Esophagus (tissue), 2 donors: ENCODE measurements around the gene VSIR. TPM values are rescaled to one million over a fixed set of nuclear protein-coding genes. Genes with fewer than 3 reads are reported as not detected.

Experiments
- H3K27ac ChIP-seq, 2 donors: one replicate each; pipeline ENCODE4 v1.5.1; 2013; ENCODE audit warnings: low read depth in 2 of 2, mild to moderate bottlenecking in 2 of 2, inconsistent platforms in 1 of 2, low read length in 1 of 2, moderate library complexity in 1 of 2
- H3K27me3 ChIP-seq, 2 donors: one replicate each; pipeline ENCODE4 v1.6.1; 2013; ENCODE audit warnings: low read length in 2 of 2, control low read depth in 1 of 2, mild to moderate bottlenecking in 1 of 2; ENCODE audit not compliant: insufficient read depth in 2 of 2, control insufficient read depth in 1 of 2
- H3K36me3 ChIP-seq, 2 donors: one replicate each; pipeline ENCODE4 v1.6.1; 2013; ENCODE audit warnings: low read length in 1 of 2; ENCODE audit not compliant: control insufficient read depth in 2 of 2, insufficient read depth in 2 of 2
- H3K4me1 ChIP-seq, 2 donors: one replicate each; pipeline ENCODE4 v1.6.1; 2013; ENCODE audit warnings: low read length in 1 of 2; ENCODE audit not compliant: control insufficient read depth in 2 of 2, insufficient read depth in 2 of 2
- H3K4me3 ChIP-seq, 2 donors: one replicate each; pipeline ENCODE4 v1.5.1; 2013; ENCODE audit warnings: low read length in 2 of 2, mild to moderate bottlenecking in 2 of 2, low read depth in 1 of 2, moderate library complexity in 1 of 2
- H3K9me3 ChIP-seq, 2 donors: one replicate each; pipeline ENCODE4 v1.6.1; 2013; ENCODE audit warnings: mild to moderate bottlenecking in 2 of 2, low read depth in 1 of 2, low read length in 1 of 2, moderate library complexity in 1 of 2; ENCODE audit not compliant: control insufficient read depth in 2 of 2, insufficient read depth in 1 of 2
- WGBS, 2 donors: extraction: QIAGEN DNeasy Blood & Tissue Kit; methylation state at CpG; one replicate each; pipeline ENCODE4 v1.1.7; 2013; 5-methylcytosine and 5-hydroxymethylcytosine counted together
- polyA plus RNA-seq, 2 donors: library from polyadenylated mRNA; stranded (reverse); fragments of 200-250 nt; gene quantifications; one replicate each; pipeline ENCODE4 v1.2.3, GENCODE V29; 2013
- donor health status: healthy with polysubstance abuse.
- donor health status: Bipolar disorder and iron deficiency.

The VSIR gene
- polyA plus RNA-seq, 2 donors = 26.6 to 41.9 TPM

- Histone ChIP-seq H3K4me3 (no peak overlapping the region), H3K9me3 (no peaks in the 10 kb centered on the region), H3K27ac (peak overlapping the region; percentile 19 to 88), H3K4me1 (peaks cover 12 to 38% of the 10 kb centered on the region in 2 donors), H3K27me3 (no peaks in the 10 kb centered on the region), H3K36me3 (peaks cover 12 to 34% of the 10 kb centered on the region in 2 donors)
- WGBS, 2 donors = 83 to 87% methylated on average over 15 of the region's 15 CpGs
Observed at GRCh38 chr10:71750124-71750841, 23.0 kb downstream of the VSIR start.

DNA sequence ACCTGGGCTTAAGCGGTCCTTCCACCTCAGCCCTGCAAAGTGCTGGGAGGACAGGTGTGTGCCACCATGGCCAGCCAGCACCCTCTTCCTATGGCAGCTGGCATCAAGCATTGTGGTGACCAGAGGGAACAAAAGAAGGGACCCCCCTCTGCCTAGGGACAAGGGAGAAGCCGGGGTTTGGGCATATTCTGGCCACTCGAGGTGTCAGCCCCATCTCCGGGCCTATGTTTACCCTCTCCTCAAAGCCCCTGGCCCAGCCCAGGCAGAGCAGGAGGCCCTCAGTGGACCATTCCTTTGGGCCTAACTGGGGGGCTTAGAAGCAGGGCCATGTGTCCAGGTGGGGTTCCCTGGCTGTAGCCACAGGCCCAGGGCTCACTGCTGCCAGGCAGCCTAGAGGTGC is 23.9 kb downstream of the VSIR start:
- Histone ChIP-seq H3K36me3 (peaks cover 12 to 29% of the 10 kb centered on the region in 2 donors), H3K9me3 (no peaks in the 10 kb centered on the region), H3K4me3 (no peak overlapping the region), H3K27ac (peak overlapping the region; percentile 83 to 88), H3K4me1 (peaks cover 12 to 36% of the 10 kb centered on the region in 2 donors), H3K27me3 (no peaks in the 10 kb centered on the region)
- 87 to 94% methylated on average over 4 of the region's 4 CpGs for WGBS, 2 donors

DNA sequence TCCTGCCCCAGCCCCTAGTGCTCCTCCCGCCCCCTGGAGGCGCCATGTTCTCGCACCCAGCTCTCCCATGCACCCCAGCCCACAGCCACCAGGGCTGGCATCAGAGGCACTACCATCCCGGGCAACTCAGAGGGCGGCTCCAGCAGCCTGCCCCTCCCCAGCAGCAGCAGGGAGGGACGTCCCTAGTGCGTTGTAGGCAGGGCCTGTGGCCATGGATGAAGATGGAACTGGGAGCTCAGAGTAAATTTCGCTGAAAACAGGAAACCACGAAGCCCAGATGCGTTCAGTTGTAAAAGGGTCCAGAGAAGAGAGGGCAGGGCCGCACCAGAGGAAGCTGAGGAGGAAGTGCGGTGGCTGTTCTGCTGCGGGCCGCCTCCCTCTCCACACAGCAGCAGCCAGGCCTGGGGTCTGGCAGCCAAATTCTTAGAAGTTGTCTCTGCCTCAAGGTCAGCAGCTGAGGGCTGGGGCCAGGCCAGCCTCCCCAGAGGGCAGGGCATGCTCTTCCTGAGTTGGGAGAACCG is 24.6 kb downstream of the VSIR start:
- Histone ChIP-seq H3K27ac (peak overlapping the region; percentile 83 to 88), H3K4me3 (no peak overlapping the region)
- WGBS, 2 donors = 30 to 36% methylated on average over 15 of the region's 15 CpGs

GRCh38 chr10:71747551-71748523 is 25.5 kb downstream of the VSIR start:
- peaks cover 12 to 24% of the 10 kb centered on the region in 2 donors for H3K36me3 ChIP-seq
- peaks cover 12 to 38% of the 10 kb centered on the region in 2 donors for H3K4me1 ChIP-seq
- 55 to 62% methylated on average over 14 of the region's 14 CpGs for WGBS, 2 donors
- H3K27ac ChIP-seq = peak overlapping the region; percentile 83 to 88
- no peaks in the 10 kb centered on the region for H3K9me3 ChIP-seq
- H3K27me3 ChIP-seq = no peaks in the 10 kb centered on the region
- H3K4me3 ChIP-seq = no peak overlapping the region

More for the DNA sequence above, 24.6 kb downstream of the VSIR start:
- Histone ChIP-seq H3K4me1 (peaks cover 12 to 36% of the 10 kb centered on the region in 2 donors), H3K27me3 (no peaks in the 10 kb centered on the region), H3K36me3 (peaks cover 12 to 26% of the 10 kb centered on the region in 2 donors), H3K9me3 (no peaks in the 10 kb centered on the region)

DNA sequence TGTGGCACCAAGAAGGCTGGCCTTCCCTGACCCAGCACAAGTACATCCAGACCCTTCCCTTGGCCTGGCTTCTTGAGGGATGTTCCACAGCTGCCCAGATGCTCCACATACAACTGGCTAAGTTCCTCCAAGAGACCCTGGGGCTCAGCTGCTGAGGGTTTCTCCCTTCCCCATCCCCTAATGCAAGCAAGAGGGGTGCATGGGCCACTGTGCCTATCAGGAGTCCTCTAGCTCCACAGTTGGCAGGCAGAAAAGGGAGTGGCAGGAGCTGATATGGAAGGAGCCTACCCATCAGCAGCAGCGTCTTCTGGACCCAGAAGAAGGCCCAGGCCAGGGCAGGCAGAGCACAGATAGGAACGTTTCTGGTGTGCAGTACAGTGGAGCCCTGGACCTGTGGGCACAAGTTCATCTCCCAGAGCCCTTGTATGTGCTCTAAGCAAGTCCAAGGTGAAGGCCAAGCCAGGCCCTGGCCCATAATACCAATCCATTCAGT is 26.2 kb downstream of the VSIR start:
- 43 to 45% methylated on average over 2 of the region's 2 CpGs for WGBS, 2 donors
- H3K4me1 ChIP-seq = peaks cover 12 to 41% of the 10 kb centered on the region in 2 donors

GRCh38 chr10:71746344-71747037 is 26.8 kb downstream of the VSIR start:
- peaks cover 12 to 42% of the 10 kb centered on the region in 2 donors for H3K4me1 ChIP-seq
- 53 to 66% methylated on average over 13 of the region's 13 CpGs for WGBS, 2 donors

More for the DNA sequence above, 26.2 kb downstream of the VSIR start:
- Histone ChIP-seq H3K27ac (peak overlapping the region; percentile 83 to 88), H3K36me3 (peaks cover 12 to 19% of the 10 kb centered on the region in 2 donors), H3K27me3 (no peaks in the 10 kb centered on the region), H3K9me3 (no peaks in the 10 kb centered on the region), H3K4me3 (no peak overlapping the region)

DNA sequence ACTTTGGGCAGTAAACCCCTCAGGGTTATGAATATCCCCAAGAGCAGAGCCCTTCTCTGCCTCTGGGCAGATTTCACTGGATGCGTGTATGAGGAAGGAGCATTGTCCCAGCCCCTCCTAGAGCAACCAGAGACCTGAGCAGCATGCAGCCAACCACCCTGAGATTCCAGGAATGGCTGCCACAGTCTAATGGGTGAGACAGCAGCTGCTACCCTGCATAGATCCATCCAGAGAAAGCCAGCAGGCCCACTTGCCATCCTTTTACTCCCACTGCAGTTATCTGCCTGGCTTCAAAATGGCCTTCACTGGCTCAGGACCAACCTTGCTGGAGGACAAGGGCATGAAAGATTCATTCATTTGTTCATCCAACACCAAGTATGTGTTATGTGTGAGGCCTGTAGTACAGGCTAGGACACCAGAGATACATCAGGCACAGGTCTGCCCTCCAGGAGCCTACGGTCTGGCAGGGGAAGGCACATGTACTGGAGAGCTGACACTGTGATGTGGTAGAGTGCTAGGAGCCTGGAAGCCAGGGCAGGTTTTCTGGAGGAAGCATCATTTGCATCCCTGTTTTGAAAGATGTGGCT is 27.6 kb downstream of the VSIR start:
- peaks cover 12 to 45% of the 10 kb centered on the region in 2 donors for H3K4me1 ChIP-seq
- no peaks in the 10 kb centered on the region for H3K27me3 ChIP-seq
- WGBS, 2 donors = 85 to 91% methylated on average over 2 of the region's 2 CpGs
- H3K27ac ChIP-seq = peak overlapping the region; percentile 13 to 88
- no peak overlapping the region for H3K4me3 ChIP-seq
- H3K36me3 ChIP-seq = peaks cover 7 to 9% of the 10 kb centered on the region in 2 donors
- no peaks in the 10 kb centered on the region for H3K9me3 ChIP-seq

More at GRCh38 chr10:71746344-71747037, 26.8 kb downstream of the VSIR start:
- Histone ChIP-seq H3K36me3 (peaks cover 7 to 14% of the 10 kb centered on the region in 2 donors), H3K4me3 (no peak overlapping the region), H3K27ac (peak overlapping the region; percentile 83 to 88), H3K9me3 (no peaks in the 10 kb centered on the region), H3K27me3 (no peaks in the 10 kb centered on the region)

- Histone ChIP-seq H3K9me3 (no peaks in the 10 kb centered on the region), H3K27ac (no peak overlapping the region), H3K4me1 (peaks cover 17 to 50% of the 10 kb centered on the region in 2 donors), H3K27me3 (no peaks in the 10 kb centered on the region), H3K36me3 (peaks cover 4% of the 10 kb centered on the region in 2 donors), H3K4me3 (no peak overlapping the region)
- WGBS, 2 donors = 81 to 93% methylated on average over 8 of the region's 8 CpGs
Observed at GRCh38 chr10:71744897-71745663, 28.2 kb downstream of the VSIR start.
